HCT116 (cell line): ENCODE measurements around the gene FAM219A. TPM values are rescaled to one million over a fixed set of nuclear protein-coding genes. Genes with fewer than 3 reads are reported as not detected.

Experiments used
- ATAC-seq: fragments of 200-7000 bp; cut with Tn5 transposase; 2 replicates; pipeline ENCODE4 v1.9.1; 2020; ENCODE audit warnings: mild to moderate bottlenecking, moderate library complexity
- BruUV-seq: library from RNA; stranded (reverse); fragments of 400-500 nt; replicated peaks from 2 replicates; lab custom pipeline; 2021; lab: Mats Ljungman, UMichigan
- CTCF ChIA-PET: fragments of 300-600 bp; sonication (Branson Sonifier 250); formaldehyde crosslinking; loops from one replicate; lab custom pipeline; 2021; ENCODE audit warnings: antibody characterized with exemption; lab: Charles Lee
- POLR2A ChIA-PET: fragments of 300-600, 350-600 bp; sonication (Branson Sonifier 250); formaldehyde crosslinking; loops from one replicate; lab custom pipeline; 2021; ENCODE audit warnings: antibody characterized with exemption; lab: Charles Lee
- RAD21 ChIA-PET, 2 experiments: fragments of 300-600 bp; sonication (Branson Sonifier 250); formaldehyde crosslinking; loops; one replicate each; lab custom pipeline; 2023; ENCODE audit warnings: low total read pairs in 2 of 2; ENCODE audit not compliant: uncharacterized antibody in 2 of 2, unreplicated experiment in 2 of 2, low non-redundant PET in 1 of 2; lab: Charles Lee
- DNase-seq: peaks from one replicate; pipeline ENCODE4 v3.0.0-alpha.2; 2010; ENCODE audit warnings: low read depth, low spot score
- H2AFZ ChIP-seq: fragments of 200-600 bp; shearing (Covaris generic), sonication (generic); 2 replicates; pipeline ENCODE4 v1.6.1; 2017; ENCODE audit warnings: low read depth, mixed run types, mixed read lengths, antibody characterized with exemption, low read length; ENCODE audit not compliant: poor library complexity, severe bottlenecking
- H3K27ac ChIP-seq: 2 replicates; pipeline ENCODE4 v1.5.1; 2012; ENCODE audit warnings: low read depth, low read length
- H3K27me3 ChIP-seq: fragments of 200-600 bp; sonication (generic); 2 replicates; pipeline ENCODE4 v1.6.1; 2016; ENCODE audit warnings: mixed run types, low read length, mixed read lengths; ENCODE audit not compliant: insufficient read depth
- H3K36me3 ChIP-seq, 2 experiments: fragments of 200-500 bp in 1 of 2; fragments of 200-600 bp in 1 of 2; sonication (Bioruptor generic) in 1 of 2; sonication (generic) in 1 of 2; 2 replicates each; pipeline versions ENCODE4 v1.5.1 to v1.6.1; 2014 to 2016; ENCODE audit warnings: low read length in 2 of 2, inconsistent platforms in 1 of 2, mixed read lengths in 1 of 2, mixed run types in 1 of 2; ENCODE audit not compliant: insufficient read depth in 2 of 2, control insufficient read depth in 1 of 2
- H3K4me1 ChIP-seq, 2 experiments: fragments of 200-600 bp in 1 of 2; sonication (generic) in 1 of 2; 2 replicates each; pipeline versions ENCODE4 v1.5.1 to v1.6.1; 2012 to 2017; ENCODE audit warnings: low read length in 2 of 2, inconsistent platforms in 1 of 2, mild to moderate bottlenecking in 1 of 2, mixed read lengths in 1 of 2, mixed run types in 1 of 2, moderate library complexity in 1 of 2; ENCODE audit not compliant: insufficient read depth in 2 of 2, control insufficient read depth in 1 of 2
- H3K4me2 ChIP-seq: fragments of 200-600 bp; sonication (generic); 2 replicates; pipeline ENCODE4 v1.6.1; 2017; ENCODE audit warnings: mixed run types, low read length, mixed read lengths
- H3K4me3 ChIP-seq, 2 experiments: fragments of 200-600 bp in 1 of 2; sonication (generic) in 1 of 2; replicated peaks in 1 of 2; 2 replicates each; pipeline ENCODE4 v1.5.1; 2011 to 2016; ENCODE audit warnings: low read length in 2 of 2, control low read depth in 1 of 2, low read depth in 1 of 2, mild to moderate bottlenecking in 1 of 2, mixed read lengths in 1 of 2, mixed run types in 1 of 2
- H3K79me2 ChIP-seq: fragments of 200-600 bp; sonication (generic); 2 replicates; pipeline ENCODE4 v1.6.1; 2017; ENCODE audit warnings: mild to moderate bottlenecking, mixed run types, low read length, moderate library complexity, mixed read lengths; ENCODE audit not compliant: insufficient read depth
- H3K9ac ChIP-seq: fragments of 200-600 bp; sonication (generic); 2 replicates; pipeline ENCODE4 v1.6.1; 2016; ENCODE audit warnings: low read length, mixed read lengths
- H3K9me2 ChIP-seq: fragments of 200-600 bp; sonication (generic), shearing (Covaris generic); 2 replicates; pipeline ENCODE4 v1.6.1; 2017; ENCODE audit warnings: mixed run types, mild to moderate bottlenecking, moderate library complexity; ENCODE audit not compliant: insufficient read depth
- H3K9me3 ChIP-seq, 2 experiments: fragments of 200-500 bp in 1 of 2; fragments of 200-600 bp in 1 of 2; sonication (Bioruptor generic) in 1 of 2; sonication (generic) in 1 of 2; 2 replicates each; pipeline ENCODE4 v1.6.1; 2014 to 2017; ENCODE audit warnings: low read length in 2 of 2, mixed read lengths in 2 of 2, inconsistent platforms in 1 of 2, low read depth in 1 of 2, mild to moderate bottlenecking in 1 of 2, mixed run types in 1 of 2, moderate library complexity in 1 of 2; ENCODE audit not compliant: control insufficient read depth in 1 of 2, insufficient read depth in 1 of 2
- H4K20me1 ChIP-seq: fragments of 200-600 bp; sonication (generic), shearing (Covaris generic); 2 replicates; pipeline ENCODE4 v1.6.1; 2017; ENCODE audit warnings: mixed run types, mild to moderate bottlenecking, moderate library complexity; ENCODE audit not compliant: insufficient read depth
- CBX3 ChIP-seq: IDR thresholded peaks from 2 replicates; pipeline ENCODE4 v1.6.1; 2012; ENCODE audit warnings: low read depth
- ELF1 ChIP-seq: IDR thresholded peaks from 2 replicates; pipeline ENCODE4 v1.6.1; 2012; ENCODE audit warnings: low read depth, borderline replicate concordance
- EZH2 ChIP-seq: fragments of 200-600 bp; sonication (generic); IDR thresholded peaks from 2 replicates; pipeline ENCODE4 v1.6.1; 2017; ENCODE audit warnings: antibody characterized with exemption, mixed run types
- EZH2phosphoT487 ChIP-seq: fragments of 200-600 bp; IDR thresholded peaks from 2 replicates; pipeline ENCODE4 v1.6.1; 2018; ENCODE audit warnings: antibody characterized with exemption, borderline replicate concordance
- FOSL1 ChIP-seq: IDR thresholded peaks from 2 replicates; pipeline ENCODE4 v1.6.1; 2012; ENCODE audit warnings: low read depth
- JUND ChIP-seq: IDR thresholded peaks from 2 replicates; pipeline ENCODE4 v1.6.1; 2012
- POLR2A ChIP-seq: IDR thresholded peaks from 2 replicates; pipeline ENCODE4 v1.7.0; 2011; ENCODE audit warnings: borderline replicate concordance; ENCODE audit not compliant: insufficient read depth, insufficient read length; ENCODE audit errors: extremely low read depth
- POLR2AphosphoS5 ChIP-seq: IDR thresholded peaks from 2 replicates; pipeline ENCODE4 v1.6.1; 2011; ENCODE audit warnings: mild to moderate bottlenecking, low read depth, low read length, moderate library complexity
- RAD21 ChIP-seq: IDR thresholded peaks from 2 replicates; pipeline ENCODE4 v1.6.1; 2012; ENCODE audit warnings: low read depth, mild to moderate bottlenecking
- REST ChIP-seq: IDR thresholded peaks from 2 replicates; pipeline ENCODE4 v1.6.1; 2012; ENCODE audit warnings: low read depth
- SIN3A ChIP-seq: IDR thresholded peaks from 2 replicates; pipeline ENCODE4 v1.6.1; 2012; ENCODE audit warnings: low read depth
- SP1 ChIP-seq: IDR thresholded peaks from 2 replicates; pipeline ENCODE4 v1.6.1; 2012; ENCODE audit warnings: low read depth
- SRF ChIP-seq: IDR thresholded peaks from 2 replicates; pipeline ENCODE4 v1.6.1; 2012; ENCODE audit warnings: low read depth
- TCF7L2 ChIP-seq: IDR thresholded peaks from 2 replicates; pipeline ENCODE4 v1.7.0; 2011; ENCODE audit warnings: borderline replicate concordance, inconsistent platforms; ENCODE audit not compliant: insufficient read depth, insufficient read length; ENCODE audit errors: extremely low read depth
- ZFX ChIP-seq: fragments of 450-650 bp; IDR thresholded peaks from 2 replicates; pipeline ENCODE4 v1.6.1; 2017
- intact Hi-C: fragments of 100-400 bp; cut with micrococcal nuclease; formaldehyde crosslinking; loops from 2 replicates; pipeline ENCODE4 v1.10.0; 2022
- total RNA-seq: library from RNA; stranded (reverse); gene quantifications from one replicate; pipeline ENCODE4 v1.2.1, GENCODE V29; 2021; ENCODE audit not compliant: unreplicated experiment
- TF ChIP-seq, protein P1 (sequence below), 3 experiments: fragments of 200-600 bp in 1 of 3; sonication (generic) in 1 of 3; IDR thresholded peaks in 2 of 3; conservative IDR thresholded peaks in 1 of 3; 2 replicates each; pipeline ENCODE4 v1.5.1; 2012 to 2017; ENCODE audit warnings: low read depth in 2 of 3, low read length in 2 of 3, antibody characterized with exemption in 1 of 3, borderline replicate concordance in 1 of 3, control low read depth in 1 of 3, mild to moderate bottlenecking in 1 of 3, mixed read lengths in 1 of 3, mixed run types in 1 of 3, moderate library complexity in 1 of 3; ENCODE audit not compliant: insufficient read depth in 1 of 3
- TF ChIP-seq, protein P2 (sequence below): IDR thresholded peaks from 2 replicates; pipeline ENCODE4 v1.6.1; 2012

The FAM219A gene
- total RNA-seq, 1 experiment from 2014 or later = 13.4 TPM

GRCh38 chr9:34363619-34364351, 94.6 kb downstream of the FAM219A start (continued):
- TF ChIP-seq, protein P1, sequence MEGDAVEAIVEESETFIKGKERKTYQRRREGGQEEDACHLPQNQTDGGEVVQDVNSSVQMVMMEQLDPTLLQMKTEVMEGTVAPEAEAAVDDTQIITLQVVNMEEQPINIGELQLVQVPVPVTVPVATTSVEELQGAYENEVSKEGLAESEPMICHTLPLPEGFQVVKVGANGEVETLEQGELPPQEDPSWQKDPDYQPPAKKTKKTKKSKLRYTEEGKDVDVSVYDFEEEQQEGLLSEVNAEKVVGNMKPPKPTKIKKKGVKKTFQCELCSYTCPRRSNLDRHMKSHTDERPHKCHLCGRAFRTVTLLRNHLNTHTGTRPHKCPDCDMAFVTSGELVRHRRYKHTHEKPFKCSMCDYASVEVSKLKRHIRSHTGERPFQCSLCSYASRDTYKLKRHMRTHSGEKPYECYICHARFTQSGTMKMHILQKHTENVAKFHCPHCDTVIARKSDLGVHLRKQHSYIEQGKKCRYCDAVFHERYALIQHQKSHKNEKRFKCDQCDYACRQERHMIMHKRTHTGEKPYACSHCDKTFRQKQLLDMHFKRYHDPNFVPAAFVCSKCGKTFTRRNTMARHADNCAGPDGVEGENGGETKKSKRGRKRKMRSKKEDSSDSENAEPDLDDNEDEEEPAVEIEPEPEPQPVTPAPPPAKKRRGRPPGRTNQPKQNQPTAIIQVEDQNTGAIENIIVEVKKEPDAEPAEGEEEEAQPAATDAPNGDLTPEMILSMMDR (IDR thresholded peaks at IDR 0.05 in 2 of 3, conservative IDR thresholded peaks at IDR 0.05 in 1 of 3; ENCODE audit: borderline replicate concordance in 1 of 3, insufficient read depth in 1 of 3, low read depth in 2 of 3, low read length in 2 of 3) = no peak
- TF ChIP-seq ZFX = no peak
- TF ChIP-seq, protein P2, sequence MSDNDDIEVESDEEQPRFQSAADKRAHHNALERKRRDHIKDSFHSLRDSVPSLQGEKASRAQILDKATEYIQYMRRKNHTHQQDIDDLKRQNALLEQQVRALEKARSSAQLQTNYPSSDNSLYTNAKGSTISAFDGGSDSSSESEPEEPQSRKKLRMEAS = no peak
- no peak for TF ChIP-seq POLR2A
- no peak for TF ChIP-seq TCF7L2
- TF ChIP-seq SIN3A = no peak
- TF ChIP-seq FOSL1 = no peak
- no peak for TF ChIP-seq JUND
- no peak for TF ChIP-seq SRF

DNA sequence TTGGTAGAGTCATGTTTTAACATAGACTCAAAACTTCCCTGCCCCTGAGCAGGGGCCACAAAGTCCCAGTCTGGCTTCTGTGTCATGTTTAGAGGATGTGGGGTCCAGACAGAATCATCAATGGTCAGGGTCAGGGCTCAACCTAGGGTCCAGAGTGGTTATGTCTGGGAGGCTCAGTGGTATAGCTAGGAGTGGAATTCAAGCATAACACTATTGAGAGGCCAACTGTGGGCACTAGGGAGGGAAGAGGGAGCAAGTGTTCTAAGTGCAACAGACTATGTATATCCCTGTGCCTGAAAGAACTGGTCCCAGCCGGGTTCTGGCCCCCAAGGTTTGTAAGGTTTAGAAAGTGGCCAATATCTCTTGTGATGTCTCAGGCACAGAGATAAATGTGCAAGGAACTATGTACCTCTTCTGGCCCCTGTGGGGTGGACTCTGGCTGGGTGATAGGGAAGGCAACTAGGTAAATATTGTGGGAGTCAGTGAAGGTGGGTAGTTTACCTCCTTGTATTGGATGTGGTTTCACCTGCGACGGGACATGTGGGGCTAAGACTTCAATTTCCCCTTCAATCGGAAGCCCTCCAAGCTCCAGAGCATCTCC, 95.7 kb downstream of the FAM219A start:
- no TSS peak for BruUV-seq
- Histone ChIP-seq H3K4me1 (no peaks in the 10 kb centered on the region), H4K20me1 (no peaks in the 10 kb centered on the region), H3K9ac (no peak overlapping the region), H3K9me3 (no peaks in the 10 kb centered on the region), H2AFZ (no peak overlapping the region), H3K27ac (no peak overlapping the region), H3K79me2 (no peaks in the 10 kb centered on the region), H3K4me2 (no peak overlapping the region), H3K27me3 (no peaks in the 10 kb centered on the region), H3K36me3 (no peaks in the 10 kb centered on the region), H3K4me3 (no peak overlapping the region), H3K9me2 (no peaks in the 10 kb centered on the region)
- intact Hi-C loops = no loop called here
- RAD21 ChIA-PET = no interaction called here
- ATAC-seq (no peak), DNase-seq (no peak)
- POLR2A ChIA-PET = no interaction called here
- CTCF ChIA-PET = no interaction called here
- TF ChIP-seq ELF1 = no peak
- TF ChIP-seq CBX3 = no peak
- TF ChIP-seq SIN3A = no peak
- TF ChIP-seq, protein P1 (IDR thresholded peaks at IDR 0.05 in 2 of 3, conservative IDR thresholded peaks at IDR 0.05 in 1 of 3; ENCODE audit: borderline replicate concordance in 1 of 3, insufficient read depth in 1 of 3, low read depth in 2 of 3, low read length in 2 of 3) = no peak
- TF ChIP-seq POLR2AphosphoS5 = no peak
- no peak for TF ChIP-seq ZFX
- TF ChIP-seq EZH2phosphoT487 = no peak
- no peak for TF ChIP-seq REST
- no peak for TF ChIP-seq JUND
- no peak for TF ChIP-seq SP1
- TF ChIP-seq FOSL1 = no peak
- TF ChIP-seq RAD21 = no peak
- TF ChIP-seq EZH2 = no peak
